Neural progenitor cell (in vitro differentiated cells): ENCODE results near the gene RTN4RL1.

Source experiments
- CTCF ChIP-seq: fragments of 200-600 bp; sonication (generic); IDR thresholded peaks from 2 replicates; pipeline ENCODE4 v1.5.1; 2017; ENCODE audit warnings: antibody characterized with exemption, mild to moderate bottlenecking
- EZH2 ChIP-seq: fragments of 200-600 bp; sonication (generic); IDR thresholded peaks from 2 replicates; pipeline ENCODE4 v1.6.1; 2017; ENCODE audit warnings: antibody characterized with exemption, mild to moderate bottlenecking, moderate library complexity
- EZH2phosphoT487 ChIP-seq: fragments of 200-600 bp; sonication (generic); IDR thresholded peaks from 2 replicates; pipeline ENCODE4 v1.6.1; 2017; ENCODE audit warnings: antibody characterized with exemption

DNA sequence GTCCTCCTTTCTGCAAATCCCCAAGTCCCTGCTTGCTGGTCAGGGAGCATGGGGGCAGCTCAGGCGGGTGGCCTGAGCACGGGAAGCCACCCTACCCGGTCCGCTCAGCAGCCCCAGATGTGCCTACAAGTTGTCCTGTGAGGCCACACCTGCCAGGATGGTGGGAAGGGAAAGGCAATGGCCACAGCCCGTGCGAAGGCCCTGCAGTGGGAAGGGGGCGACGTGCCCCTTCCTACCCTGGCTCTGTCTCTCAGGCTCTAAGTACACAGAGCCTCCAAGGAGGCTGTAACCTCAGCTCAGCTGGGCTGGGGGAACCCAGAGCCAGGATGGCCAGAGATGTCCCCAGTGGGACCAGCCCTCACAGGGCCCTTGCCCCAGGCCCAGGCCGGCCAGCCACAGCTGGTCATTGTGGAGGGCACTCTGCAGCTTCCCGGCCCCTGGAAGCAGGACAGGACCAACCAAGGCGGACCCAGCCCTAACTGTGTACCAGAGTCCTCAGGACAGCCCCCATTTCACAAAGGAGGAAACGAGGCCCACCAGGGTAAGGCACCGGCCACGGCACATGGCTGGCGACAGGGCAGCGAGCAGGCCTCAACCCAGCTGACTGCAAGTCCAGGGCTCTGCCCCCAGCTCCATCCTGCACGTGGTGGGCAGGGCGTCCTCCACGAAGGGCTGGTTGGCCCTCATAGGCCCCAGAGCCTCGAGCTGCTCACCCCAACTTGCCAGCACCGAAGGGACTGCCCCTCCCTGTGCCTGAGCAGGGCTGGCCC is 82.3 kb downstream of the RTN4RL1 start:
- TF ChIP-seq EZH2 (no peak), EZH2phosphoT487 (no peak), CTCF (no peak)
